Measurements from ENCODE around the gene LAPTM5. TPM values are rescaled to one million over a fixed set of nuclear protein-coding genes. Genes with fewer than 3 reads are reported as not detected.

LAPTM5 gene
- total and polyA plus RNA-seq, 10 of the 15 experiments (the other 5 are each of a cell fraction or from before 2014, with no cell fraction given), result 24.1 to 1,034 (median 687) TPM

DNA sequence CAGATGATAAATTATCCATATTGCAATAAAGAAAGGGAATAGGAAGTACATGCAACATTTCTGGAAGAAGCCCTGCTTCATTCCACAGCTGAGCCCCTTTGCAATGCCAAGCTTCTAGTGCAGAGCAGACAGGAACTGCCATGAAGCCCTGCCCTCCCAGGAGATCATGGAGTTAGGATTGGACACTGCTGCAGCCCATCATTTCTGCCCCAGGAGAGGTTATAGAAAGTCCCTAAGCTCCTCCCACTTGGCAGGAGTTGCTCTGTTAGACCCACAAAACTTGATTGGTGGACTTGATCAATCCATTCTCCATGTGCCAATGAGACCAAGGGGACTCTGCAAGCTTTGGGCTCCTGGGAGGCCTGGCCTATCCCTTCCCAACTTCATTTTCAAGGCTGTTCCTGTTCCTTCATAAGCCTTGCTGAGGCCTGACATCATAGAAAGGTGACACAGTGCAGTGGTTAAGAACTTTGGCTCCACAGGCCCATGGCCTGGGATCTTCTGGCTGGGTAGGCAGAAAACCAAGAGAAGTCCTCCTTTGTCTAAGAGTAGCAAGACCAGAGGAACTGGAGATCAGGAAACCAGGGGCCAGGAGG is 1.3 kb upstream of the LAPTM5 start (continued):
- TF ChIP-seq RB1 (IDR thresholded peaks at IDR 0.05; ENCODE audit: borderline replicate concordance) (no peak), SPI1 (IDR thresholded peaks at IDR 0.05; ENCODE audit: borderline replicate concordance, insufficient read depth, low read depth, low read length) (peak; percentile 45; the same call in 1 of the 2 replicates), TCF7 (IDR thresholded peaks at IDR 0.05; ENCODE audit: borderline replicate concordance) (no peak)
- TF ChIP-seq, protein P1, sequence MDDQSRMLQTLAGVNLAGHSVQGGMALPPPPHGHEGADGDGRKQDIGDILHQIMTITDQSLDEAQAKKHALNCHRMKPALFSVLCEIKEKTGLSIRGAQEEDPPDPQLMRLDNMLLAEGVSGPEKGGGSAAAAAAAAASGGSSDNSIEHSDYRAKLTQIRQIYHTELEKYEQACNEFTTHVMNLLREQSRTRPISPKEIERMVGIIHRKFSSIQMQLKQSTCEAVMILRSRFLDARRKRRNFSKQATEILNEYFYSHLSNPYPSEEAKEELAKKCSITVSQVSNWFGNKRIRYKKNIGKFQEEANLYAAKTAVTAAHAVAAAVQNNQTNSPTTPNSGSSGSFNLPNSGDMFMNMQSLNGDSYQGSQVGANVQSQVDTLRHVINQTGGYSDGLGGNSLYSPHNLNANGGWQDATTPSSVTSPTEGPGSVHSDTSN (IDR thresholded peaks at IDR 0.05; ENCODE audit: insufficient replicate concordance, low read depth, low read length), result peak; percentile 96

DNA sequence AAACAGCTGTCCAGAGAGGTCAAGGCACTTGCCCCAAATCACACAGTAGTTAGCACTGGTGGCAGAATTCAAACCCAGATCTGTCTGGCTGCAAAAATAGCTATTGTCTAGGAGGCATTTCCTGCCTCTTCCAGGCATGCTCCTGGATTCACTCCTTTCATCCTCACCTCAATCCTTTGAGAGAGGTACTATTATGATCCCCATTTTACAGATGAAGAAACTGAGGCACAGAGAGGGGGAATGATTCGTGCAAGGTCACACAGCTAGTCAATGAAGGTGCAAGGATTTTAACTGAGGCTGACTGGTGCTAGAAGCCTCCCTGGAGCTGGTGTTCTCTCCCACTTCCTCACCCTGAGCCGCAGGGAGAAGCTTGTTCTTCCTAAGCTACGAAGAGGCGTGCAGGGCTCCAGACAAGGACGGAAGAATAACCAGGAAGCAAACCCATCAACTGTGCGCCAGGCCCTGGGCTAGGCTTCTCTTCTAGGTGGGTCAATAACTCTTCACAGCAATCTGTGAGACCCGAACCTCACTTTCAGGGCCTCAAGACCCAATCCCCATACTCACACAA is 631 bp upstream of the LAPTM5 start:
- Histone ChIP-seq H2AFZ (ENCODE audit: control insufficient read depth, low read depth, low read length) (no peak overlapping the region), H4K20me1 (ENCODE audit: control insufficient read depth, insufficient read depth) (no peaks in the 10 kb centered on the region), H3K9ac (ENCODE audit: control insufficient read depth, insufficient read depth, low read length) (peak overlapping the region; percentile 97), H3K27ac (ENCODE audit: control insufficient read depth, insufficient read depth) (peak overlapping the region; percentile 93), H3K27me3 (replicated peaks in 1 of 2; ENCODE audit: control insufficient read depth in 2 of 2, insufficient read depth in 2 of 2, low read length in 1 of 2) (no peaks in the 10 kb centered on the region), H3K4me3 (peak overlapping the region; percentile 98), H3K4me2 (ENCODE audit: control insufficient read depth, insufficient read depth) (peak overlapping the region; percentile 75), H3K79me2 (ENCODE audit: control insufficient read depth, insufficient read depth, low read length) (peaks cover 89% of the 10 kb centered on the region), H3K4me1 (ENCODE audit: control insufficient read depth, insufficient read depth, low read length) (peaks cover 53% of the 10 kb centered on the region), H3K9me3 (replicated peaks; ENCODE audit: control insufficient read depth, insufficient read depth, low read length) (no peaks in the 10 kb centered on the region), H3K36me3 (ENCODE audit: control insufficient read depth in 2 of 2, insufficient read depth in 2 of 2, low read length in 1 of 2) (no peaks in the 10 kb centered on the region; a peak in 1 of 4 replicates)
- ChIA-PET RAD21 (ENCODE audit: unreplicated experiment) (interaction anchor here (0.9 to 17.1 kb wide), 8 partner anchors 10 to 155 kb away, joined by 3 to 462 read pairs (median 30); no protein-coding TSS in a partner anchor), SMC1A (ENCODE audit: uncharacterized antibody, unreplicated experiment) (interaction anchor here (0.7 to 24.8 kb wide), 6 partner anchors 10 to 220 kb away, joined by 3 to 556 read pairs (median 128); partner anchors contain the start of gene MATN1), CTCF (interaction anchor here (0.8 to 8.8 kb wide), 10 partner anchors 8 to 39 kb away, joined by 3 to 107 read pairs (median 6); no protein-coding TSS in a partner anchor), POLR2A (interaction anchor here (1.0 to 20.6 kb wide), 8 partner anchors 8 to 40 kb away, joined by 6 to 741 read pairs (median 9); no protein-coding TSS in a partner anchor)
- no peak for DNase-seq (ENCODE audit: low read depth, low spot score)
- WGBS (ENCODE audit: insufficient coverage, insufficient replicate concordance, low lambda C conversion rate, missing lambda C conversion rate), result 51% methylated on average over 7 of the region's 7 CpGs
- no peak for TF ChIP-seq MXI1 (IDR thresholded peaks at IDR 0.05; ENCODE audit: low read depth, low read length)
- TF ChIP-seq NBN (IDR thresholded peaks at IDR 0.05), result no peak
- 0 out of 2 replicates have a peak, but pooled peaks have one; percentile 52 for TF ChIP-seq SMARCA5 (IDR thresholded peaks at IDR 0.05)
- TF ChIP-seq SPI1 (IDR thresholded peaks at IDR 0.05; ENCODE audit: borderline replicate concordance, insufficient read depth, low read depth, low read length), result peak; percentile 18; the same call in 1 of the 2 replicates
- no peak for TF ChIP-seq HDGF (IDR thresholded peaks at IDR 0.05)
- TF ChIP-seq, protein P2, sequence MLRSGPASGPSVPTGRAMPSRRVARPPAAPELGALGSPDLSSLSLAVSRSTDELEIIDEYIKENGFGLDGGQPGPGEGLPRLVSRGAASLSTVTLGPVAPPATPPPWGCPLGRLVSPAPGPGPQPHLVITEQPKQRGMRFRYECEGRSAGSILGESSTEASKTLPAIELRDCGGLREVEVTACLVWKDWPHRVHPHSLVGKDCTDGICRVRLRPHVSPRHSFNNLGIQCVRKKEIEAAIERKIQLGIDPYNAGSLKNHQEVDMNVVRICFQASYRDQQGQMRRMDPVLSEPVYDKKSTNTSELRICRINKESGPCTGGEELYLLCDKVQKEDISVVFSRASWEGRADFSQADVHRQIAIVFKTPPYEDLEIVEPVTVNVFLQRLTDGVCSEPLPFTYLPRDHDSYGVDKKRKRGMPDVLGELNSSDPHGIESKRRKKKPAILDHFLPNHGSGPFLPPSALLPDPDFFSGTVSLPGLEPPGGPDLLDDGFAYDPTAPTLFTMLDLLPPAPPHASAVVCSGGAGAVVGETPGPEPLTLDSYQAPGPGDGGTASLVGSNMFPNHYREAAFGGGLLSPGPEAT (IDR thresholded peaks at IDR 0.05; ENCODE audit: low read depth), result no peak
- TF ChIP-seq, protein P3, sequence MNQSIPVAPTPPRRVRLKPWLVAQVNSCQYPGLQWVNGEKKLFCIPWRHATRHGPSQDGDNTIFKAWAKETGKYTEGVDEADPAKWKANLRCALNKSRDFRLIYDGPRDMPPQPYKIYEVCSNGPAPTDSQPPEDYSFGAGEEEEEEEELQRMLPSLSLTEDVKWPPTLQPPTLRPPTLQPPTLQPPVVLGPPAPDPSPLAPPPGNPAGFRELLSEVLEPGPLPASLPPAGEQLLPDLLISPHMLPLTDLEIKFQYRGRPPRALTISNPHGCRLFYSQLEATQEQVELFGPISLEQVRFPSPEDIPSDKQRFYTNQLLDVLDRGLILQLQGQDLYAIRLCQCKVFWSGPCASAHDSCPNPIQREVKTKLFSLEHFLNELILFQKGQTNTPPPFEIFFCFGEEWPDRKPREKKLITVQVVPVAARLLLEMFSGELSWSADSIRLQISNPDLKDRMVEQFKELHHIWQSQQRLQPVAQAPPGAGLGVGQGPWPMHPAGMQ (IDR thresholded peaks at IDR 0.05; ENCODE audit: borderline replicate concordance), result no peak
- no TSS peak for BruUV-seq (replicated peaks)
- ATAC-seq, result no peak
- in situ Hi-C loops (cut with MboI), result loop anchor here (10.0 kb wide), 1 partner anchor 1177 kb away; the partner anchor contains the start of gene PTP4A2
- FAIRE-seq, result no peak
- intact Hi-C loops (cut with micrococcal nuclease; ENCODE audit: unreplicated experiment), result no loop called here

All from GM12878 (cell line).